Panc1 (cell line): Measurements from ENCODE around the gene SMIM7. TPM values are rescaled to one million over a fixed set of nuclear protein-coding genes. Genes with fewer than 3 reads are reported as not detected.
A peak's percentile ranks its signal among the peaks of the same experiment; 100 is the strongest.

Experiments used
- ATAC-seq: fragments of 200-7000 bp; cut with Tn5 transposase; 2 replicates; pipeline ENCODE4 v1.9.1; 2020; ENCODE audit warnings: mild to moderate bottlenecking, moderate library complexity
- BruUV-seq: library from RNA; stranded (reverse); fragments of 400-500 nt; replicated peaks from 2 replicates; lab custom pipeline; 2021; lab: Mats Ljungman, UMichigan
- CTCF ChIA-PET: fragments of 300-600 bp; sonication (Branson Sonifier 250); formaldehyde crosslinking; loops from one replicate; lab custom pipeline; 2022; ENCODE audit warnings: antibody characterized with exemption; lab: Charles Lee
- POLR2A ChIA-PET: fragments of 300-600 bp; sonication (Branson Sonifier 250); formaldehyde crosslinking; loops from one replicate; lab custom pipeline; 2022; ENCODE audit warnings: antibody characterized with exemption; lab: Charles Lee
- DNase-seq: peaks from one replicate; pipeline ENCODE4 v3.0.0-alpha.2; 2010; ENCODE audit warnings: low read depth, low spot score
- H3K27ac ChIP-seq: 2 replicates; pipeline ENCODE4 v1.5.1; 2011; ENCODE audit warnings: mild to moderate bottlenecking, low read length, inconsistent platforms
- H3K27me3 ChIP-seq: fragments of 200-500 bp; sonication (Bioruptor generic); 2 replicates; pipeline ENCODE4 v1.6.0; 2014; ENCODE audit warnings: low read length, inconsistent platforms; ENCODE audit not compliant: control insufficient read depth, insufficient read depth
- H3K36me3 ChIP-seq: fragments of 200-500 bp; sonication (Bioruptor generic); 2 replicates; pipeline ENCODE4 v1.5.1; 2014; ENCODE audit warnings: inconsistent platforms, mild to moderate bottlenecking, low read length, moderate library complexity; ENCODE audit not compliant: control insufficient read depth, insufficient read depth
- H3K4me1 ChIP-seq: 2 replicates; pipeline ENCODE4 v1.5.1; 2011; ENCODE audit warnings: inconsistent platforms, mild to moderate bottlenecking, low read length, moderate library complexity; ENCODE audit not compliant: control insufficient read depth, insufficient read depth
- H3K4me3 ChIP-seq, 2 experiments: 2 replicates each; pipeline ENCODE4 v1.5.1; 2011 to 2012; ENCODE audit warnings: low read depth in 2 of 2, low read length in 2 of 2, mild to moderate bottlenecking in 2 of 2, inconsistent platforms in 1 of 2, moderate library complexity in 1 of 2
- H3K9me3 ChIP-seq: fragments of 200-500 bp; sonication (Bioruptor generic); 2 replicates; pipeline ENCODE4 v1.5.1; 2014; ENCODE audit warnings: low read depth, mild to moderate bottlenecking, inconsistent platforms, low read length, moderate library complexity; ENCODE audit not compliant: control insufficient read depth, insufficient read depth
- POLR2AphosphoS5 ChIP-seq: IDR thresholded peaks from 2 replicates; pipeline ENCODE4 v1.6.1; 2012; ENCODE audit warnings: mild to moderate bottlenecking, low read depth, low read length, moderate library complexity
- SIN3A ChIP-seq: IDR thresholded peaks from 2 replicates; pipeline ENCODE4 v1.6.1; 2012; ENCODE audit warnings: low read depth, mild to moderate bottlenecking, low read length, moderate library complexity, borderline replicate concordance; ENCODE audit not compliant: insufficient read depth
- TCF7L2 ChIP-seq: IDR thresholded peaks from 2 replicates; pipeline ENCODE4 v1.6.1; 2011; ENCODE audit warnings: mild to moderate bottlenecking, low read depth, low read length, inconsistent platforms
- in situ Hi-C: cut with HindIII; loops from 2 replicates; pipeline ENCODE4 v1.10.0; 2016; ENCODE audit warnings: low sequenced_read_pairs, low pct_unique_long_range_greater_than_20kb
- intact Hi-C: fragments of 100-400 bp; cut with micrococcal nuclease; formaldehyde crosslinking; loops from one replicate; pipeline ENCODE4 v1.10.0; 2022; ENCODE audit not compliant: unreplicated experiment
- total RNA-seq: library from RNA; stranded (reverse); gene quantifications from one replicate; pipeline ENCODE4 v1.2.1, GENCODE V29; 2021; ENCODE audit not compliant: unreplicated experiment
- TF ChIP-seq, protein P1 (sequence below): fragments of 450-650 bp; IDR thresholded peaks from 2 replicates; pipeline ENCODE4 v1.5.1; 2017; ENCODE audit warnings: mild to moderate bottlenecking
- TF ChIP-seq, protein P2 (sequence below), 2 experiments: IDR thresholded peaks; 2 replicates each; pipeline ENCODE4 v1.6.1; 2011 to 2012; ENCODE audit warnings: low read depth in 2 of 2, control low read depth in 1 of 2, low read length in 1 of 2, mild to moderate bottlenecking in 1 of 2, moderate library complexity in 1 of 2; ENCODE audit not compliant: insufficient read depth in 1 of 2

Gene SMIM7
- total RNA-seq, 1 experiment from 2014 or later, result 70.7 TPM

DNA sequence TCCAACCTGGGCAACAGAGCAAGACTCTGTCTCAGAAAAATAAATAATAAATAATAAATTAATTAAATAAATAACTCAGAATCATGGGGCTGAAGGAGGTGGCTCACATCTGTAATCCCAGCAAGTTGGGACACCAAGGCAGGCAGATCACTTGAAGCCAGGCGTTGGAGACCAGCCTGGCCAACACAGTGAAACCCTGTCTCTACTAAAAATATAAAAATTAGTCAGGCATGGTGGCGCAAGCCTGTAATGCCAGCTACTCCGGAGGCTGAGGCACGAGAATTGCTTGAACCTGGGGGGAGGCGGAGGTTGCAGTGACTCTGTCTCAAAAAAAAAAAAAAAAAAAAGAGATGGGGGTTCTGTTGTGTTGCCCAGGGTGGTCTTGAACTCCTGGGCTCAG, 8.2 kb upstream of the SMIM7 start:
- no TSS peak for BruUV-seq
- POLR2A ChIA-PET, result no interaction called here
- no peaks in the 10 kb centered on the region for H3K36me3 ChIP-seq
- H3K27me3 ChIP-seq, result no peaks in the 10 kb centered on the region
- no peak for DNase-seq
- in situ Hi-C loops (no loop called here), intact Hi-C loops (no loop called here)
- no peak overlapping the region for H3K4me3 ChIP-seq
- no peak overlapping the region for H3K27ac ChIP-seq
- TF ChIP-seq, protein P1, sequence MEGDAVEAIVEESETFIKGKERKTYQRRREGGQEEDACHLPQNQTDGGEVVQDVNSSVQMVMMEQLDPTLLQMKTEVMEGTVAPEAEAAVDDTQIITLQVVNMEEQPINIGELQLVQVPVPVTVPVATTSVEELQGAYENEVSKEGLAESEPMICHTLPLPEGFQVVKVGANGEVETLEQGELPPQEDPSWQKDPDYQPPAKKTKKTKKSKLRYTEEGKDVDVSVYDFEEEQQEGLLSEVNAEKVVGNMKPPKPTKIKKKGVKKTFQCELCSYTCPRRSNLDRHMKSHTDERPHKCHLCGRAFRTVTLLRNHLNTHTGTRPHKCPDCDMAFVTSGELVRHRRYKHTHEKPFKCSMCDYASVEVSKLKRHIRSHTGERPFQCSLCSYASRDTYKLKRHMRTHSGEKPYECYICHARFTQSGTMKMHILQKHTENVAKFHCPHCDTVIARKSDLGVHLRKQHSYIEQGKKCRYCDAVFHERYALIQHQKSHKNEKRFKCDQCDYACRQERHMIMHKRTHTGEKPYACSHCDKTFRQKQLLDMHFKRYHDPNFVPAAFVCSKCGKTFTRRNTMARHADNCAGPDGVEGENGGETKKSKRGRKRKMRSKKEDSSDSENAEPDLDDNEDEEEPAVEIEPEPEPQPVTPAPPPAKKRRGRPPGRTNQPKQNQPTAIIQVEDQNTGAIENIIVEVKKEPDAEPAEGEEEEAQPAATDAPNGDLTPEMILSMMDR, result no peak
- TF ChIP-seq TCF7L2 (no peak), SIN3A (no peak), POLR2AphosphoS5 (no peak)
- TF ChIP-seq, protein P2, sequence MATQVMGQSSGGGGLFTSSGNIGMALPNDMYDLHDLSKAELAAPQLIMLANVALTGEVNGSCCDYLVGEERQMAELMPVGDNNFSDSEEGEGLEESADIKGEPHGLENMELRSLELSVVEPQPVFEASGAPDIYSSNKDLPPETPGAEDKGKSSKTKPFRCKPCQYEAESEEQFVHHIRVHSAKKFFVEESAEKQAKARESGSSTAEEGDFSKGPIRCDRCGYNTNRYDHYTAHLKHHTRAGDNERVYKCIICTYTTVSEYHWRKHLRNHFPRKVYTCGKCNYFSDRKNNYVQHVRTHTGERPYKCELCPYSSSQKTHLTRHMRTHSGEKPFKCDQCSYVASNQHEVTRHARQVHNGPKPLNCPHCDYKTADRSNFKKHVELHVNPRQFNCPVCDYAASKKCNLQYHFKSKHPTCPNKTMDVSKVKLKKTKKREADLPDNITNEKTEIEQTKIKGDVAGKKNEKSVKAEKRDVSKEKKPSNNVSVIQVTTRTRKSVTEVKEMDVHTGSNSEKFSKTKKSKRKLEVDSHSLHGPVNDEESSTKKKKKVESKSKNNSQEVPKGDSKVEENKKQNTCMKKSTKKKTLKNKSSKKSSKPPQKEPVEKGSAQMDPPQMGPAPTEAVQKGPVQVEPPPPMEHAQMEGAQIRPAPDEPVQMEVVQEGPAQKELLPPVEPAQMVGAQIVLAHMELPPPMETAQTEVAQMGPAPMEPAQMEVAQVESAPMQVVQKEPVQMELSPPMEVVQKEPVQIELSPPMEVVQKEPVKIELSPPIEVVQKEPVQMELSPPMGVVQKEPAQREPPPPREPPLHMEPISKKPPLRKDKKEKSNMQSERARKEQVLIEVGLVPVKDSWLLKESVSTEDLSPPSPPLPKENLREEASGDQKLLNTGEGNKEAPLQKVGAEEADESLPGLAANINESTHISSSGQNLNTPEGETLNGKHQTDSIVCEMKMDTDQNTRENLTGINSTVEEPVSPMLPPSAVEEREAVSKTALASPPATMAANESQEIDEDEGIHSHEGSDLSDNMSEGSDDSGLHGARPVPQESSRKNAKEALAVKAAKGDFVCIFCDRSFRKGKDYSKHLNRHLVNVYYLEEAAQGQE (IDR thresholded peaks at IDR 0.05; ENCODE audit: insufficient read depth in 1 of 2, low read depth in 2 of 2, low read length in 1 of 2), result no peak
- no peaks in the 10 kb centered on the region for H3K9me3 ChIP-seq
- CTCF ChIA-PET, result interaction anchor here (0.5 kb wide), 1 partner anchor 9 kb away, joined by 4 read pairs; no protein-coding TSS in a partner anchor
- no peak for ATAC-seq
- no peaks in the 10 kb centered on the region for H3K4me1 ChIP-seq

DNA sequence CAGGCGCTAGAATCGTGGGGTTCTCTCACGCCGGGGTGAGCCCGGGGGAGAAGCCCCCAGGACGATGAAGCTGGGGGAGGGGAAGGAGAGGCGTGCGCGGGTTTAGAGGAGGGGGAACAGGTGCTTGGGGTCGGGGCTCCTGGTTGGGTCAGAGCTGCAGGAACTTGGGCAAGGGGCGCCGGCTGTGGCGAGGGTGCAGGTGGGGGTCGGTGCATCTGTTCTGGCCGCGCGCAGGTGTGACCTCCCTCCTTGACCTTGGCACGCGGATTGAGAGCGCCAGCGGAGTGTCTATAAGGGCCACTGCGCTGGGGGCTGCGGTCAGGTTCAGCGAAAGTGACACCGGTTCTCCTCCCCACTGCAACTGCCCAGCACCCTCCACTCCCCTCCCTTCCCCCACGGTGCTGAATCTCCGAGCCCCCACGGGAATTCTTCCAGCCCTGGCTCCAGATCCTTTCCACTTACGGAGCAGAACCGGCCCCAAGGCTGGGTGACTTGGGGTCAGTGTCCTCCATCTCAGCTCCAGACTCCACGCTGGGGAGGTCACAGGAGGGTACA, 1.6 kb upstream of the SMIM7 start:
- no peaks in the 10 kb centered on the region for H3K27me3 ChIP-seq
- H3K27ac ChIP-seq, result peak overlapping the region; percentile 44; the same call in 1 of the 2 replicates
- ChIA-PET POLR2A (no interaction called here), CTCF (interaction anchor here (0.6 kb wide), 1 partner anchor 644 kb away, joined by 3 read pairs; no protein-coding TSS in a partner anchor)
- in situ Hi-C loops (no loop called here), intact Hi-C loops (no loop called here)
- no peak for ATAC-seq
- H3K9me3 ChIP-seq, result no peaks in the 10 kb centered on the region
- H3K36me3 ChIP-seq, result peaks cover 9% of the 10 kb centered on the region
- BruUV-seq, result no TSS peak
- no peak for TF ChIP-seq SIN3A
- TF ChIP-seq, protein P2 (IDR thresholded peaks at IDR 0.05; ENCODE audit: insufficient read depth in 1 of 2, low read depth in 2 of 2, low read length in 1 of 2), result no peak
- no peak for TF ChIP-seq POLR2AphosphoS5
- TF ChIP-seq, protein P1, result no peak
- TF ChIP-seq TCF7L2, result no peak
- no peaks in the 10 kb centered on the region; the same call in 1 of the 2 replicates for H3K4me1 ChIP-seq
- H3K4me3 ChIP-seq, result peak overlapping the region; percentile 89 to 92
- no peak for DNase-seq
